Nephron (organoid): Measurements from ENCODE around the gene NFATC1.

ENCODE experiments used
- H3K27ac Mint-ChIP-seq, 3 experiments: 2 replicates each; pipeline ENCODE4 v1.8.0; 2020; ENCODE audit warnings: mixed read lengths in 3 of 3, mild to moderate bottlenecking in 2 of 3, moderate library complexity in 1 of 3
- H3K27me3 Mint-ChIP-seq: 2 replicates; pipeline ENCODE4 v1.8.0; 2021; ENCODE audit warnings: low read depth, mild to moderate bottlenecking, moderate library complexity, mixed read lengths
- H3K36me3 Mint-ChIP-seq: 2 replicates; pipeline ENCODE4 v1.8.0; 2020; ENCODE audit warnings: low read depth, mixed read lengths
- H3K4me1 Mint-ChIP-seq: 2 replicates; pipeline ENCODE4 v1.8.0; 2020; ENCODE audit warnings: mixed read lengths
- H3K4me3 Mint-ChIP-seq, 3 experiments: 2 replicates each; pipeline ENCODE4 v1.8.0; 2020; ENCODE audit warnings: mild to moderate bottlenecking in 3 of 3, mixed read lengths in 3 of 3, moderate library complexity in 2 of 3
- H3K9me3 Mint-ChIP-seq: 2 replicates; pipeline ENCODE4 v1.8.0; 2020; ENCODE audit warnings: mixed read lengths
- CTCF ChIP-seq, 3 experiments: fragments of 200-600 bp; sonication (generic); IDR thresholded peaks; one replicate each; pipeline ENCODE4 v1.5.0; 2021; ENCODE audit warnings: antibody characterized with exemption in 3 of 3; ENCODE audit not compliant: unreplicated experiment in 3 of 3

Gene NFATC1

GRCh38 chr18:79549638-79550000 is 153.9 kb downstream of the NFATC1 start:
- Mint-ChIP-seq H3K27me3 (peaks cover 7% of the 10 kb centered on the region), H3K9me3 (no peaks in the 10 kb centered on the region), H3K4me1 (peaks cover 6% of the 10 kb centered on the region), H3K27ac (no peak overlapping the region), H3K36me3 (no peaks in the 10 kb centered on the region), H3K4me3 (no peak overlapping the region)
- TF ChIP-seq CTCF (IDR thresholded peaks at IDR 0.05; ENCODE audit: unreplicated experiment in 3 of 3) = no peak

GRCh38 chr18:79552140-79552631 is 156.5 kb downstream of the NFATC1 start:
- peaks cover 7% of the 10 kb centered on the region for H3K27me3 Mint-ChIP-seq
- no peaks in the 10 kb centered on the region for H3K9me3 Mint-ChIP-seq
- H3K4me1 Mint-ChIP-seq = peaks cover 1% of the 10 kb centered on the region
- no peak overlapping the region for H3K4me3 Mint-ChIP-seq
- no peak overlapping the region for H3K27ac Mint-ChIP-seq
- no peak for TF ChIP-seq CTCF (IDR thresholded peaks at IDR 0.05; ENCODE audit: unreplicated experiment in 3 of 3)
- no peaks in the 10 kb centered on the region for H3K36me3 Mint-ChIP-seq

GRCh38 chr18:79552696-79553095 is 157.0 kb downstream of the NFATC1 start:
- TF ChIP-seq CTCF (IDR thresholded peaks at IDR 0.05; ENCODE audit: unreplicated experiment in 3 of 3) = no peak
- Mint-ChIP-seq H3K36me3 (no peaks in the 10 kb centered on the region), H3K4me3 (no peak overlapping the region), H3K4me1 (no peaks in the 10 kb centered on the region), H3K27me3 (peaks cover 7% of the 10 kb centered on the region), H3K9me3 (no peaks in the 10 kb centered on the region), H3K27ac (no peak overlapping the region)

GRCh38 chr18:79553154-79553553 is 157.4 kb downstream of the NFATC1 start:
- Mint-ChIP-seq H3K27me3 (peaks cover 7% of the 10 kb centered on the region), H3K4me1 (no peaks in the 10 kb centered on the region), H3K36me3 (no peaks in the 10 kb centered on the region), H3K27ac (no peak overlapping the region), H3K9me3 (no peaks in the 10 kb centered on the region), H3K4me3 (no peak overlapping the region)
- TF ChIP-seq CTCF (IDR thresholded peaks at IDR 0.05; ENCODE audit: unreplicated experiment in 3 of 3) = no peak

- Mint-ChIP-seq H3K27me3 (peaks cover 7% of the 10 kb centered on the region), H3K27ac (peak overlapping the region in 2 of 3 experiments; percentile 44 to 49), H3K36me3 (no peaks in the 10 kb centered on the region), H3K4me3 (no peak overlapping the region), H3K9me3 (no peaks in the 10 kb centered on the region), H3K4me1 (no peaks in the 10 kb centered on the region)
- no peak for TF ChIP-seq CTCF (IDR thresholded peaks at IDR 0.05; ENCODE audit: unreplicated experiment in 3 of 3)
Observed at GRCh38 chr18:79553696-79554095, 158.0 kb downstream of the NFATC1 start.

GRCh38 chr18:79554321-79554720 is 158.6 kb downstream of the NFATC1 start:
- no peaks in the 10 kb centered on the region for H3K36me3 Mint-ChIP-seq
- H3K27ac Mint-ChIP-seq = peak overlapping the region in 2 of 3 experiments; percentile 44 to 49
- no peak for TF ChIP-seq CTCF (IDR thresholded peaks at IDR 0.05; ENCODE audit: unreplicated experiment in 3 of 3)
- no peaks in the 10 kb centered on the region for H3K9me3 Mint-ChIP-seq
- H3K4me1 Mint-ChIP-seq = no peaks in the 10 kb centered on the region
- no peak overlapping the region for H3K4me3 Mint-ChIP-seq
- peaks cover 7% of the 10 kb centered on the region for H3K27me3 Mint-ChIP-seq
